ENCODE results near the gene METTL25.

DNA sequence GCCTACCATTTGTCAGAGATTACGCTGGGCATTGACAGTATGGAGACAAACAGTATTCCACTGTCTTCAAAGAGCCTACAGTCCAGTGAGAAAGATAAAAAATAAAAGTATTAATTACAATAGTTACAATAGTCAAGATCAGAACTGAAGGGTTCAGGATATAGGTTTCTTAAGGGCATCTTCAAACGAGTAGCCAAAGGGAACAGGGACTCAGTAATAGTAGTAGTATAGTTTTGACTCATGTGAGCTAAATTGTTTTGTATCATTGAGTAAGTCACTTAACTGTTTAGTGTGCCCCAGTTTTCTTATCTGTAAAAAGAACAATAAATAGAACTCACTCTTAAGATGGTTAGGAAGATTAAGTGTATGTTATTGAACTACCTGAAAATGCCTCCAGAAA, 123.6 kb downstream of the METTL25 start:
- TF ChIP-seq KDM1A (IDR thresholded peaks at IDR 0.05; ENCODE audit: low read depth) (no peak), JUNB (IDR thresholded peaks at IDR 0.05) (no peak), MAX (IDR thresholded peaks at IDR 0.05) (no peak), CHD2 (IDR thresholded peaks at IDR 0.05; ENCODE audit: low read length, partially characterized antibody) (no peak)

All from A549 (cell line).